HG02885 (cell line): ENCODE data around the gene PBRM1.

Experiments used
- ATAC-seq: cut with Tn5 transposase; IDR thresholded peaks from one replicate; pipeline ENCODE4 v1.9.1; 2021; ENCODE audit warnings: mild to moderate bottlenecking; ENCODE audit not compliant: unreplicated experiment, poor library complexity

Gene PBRM1

DNA sequence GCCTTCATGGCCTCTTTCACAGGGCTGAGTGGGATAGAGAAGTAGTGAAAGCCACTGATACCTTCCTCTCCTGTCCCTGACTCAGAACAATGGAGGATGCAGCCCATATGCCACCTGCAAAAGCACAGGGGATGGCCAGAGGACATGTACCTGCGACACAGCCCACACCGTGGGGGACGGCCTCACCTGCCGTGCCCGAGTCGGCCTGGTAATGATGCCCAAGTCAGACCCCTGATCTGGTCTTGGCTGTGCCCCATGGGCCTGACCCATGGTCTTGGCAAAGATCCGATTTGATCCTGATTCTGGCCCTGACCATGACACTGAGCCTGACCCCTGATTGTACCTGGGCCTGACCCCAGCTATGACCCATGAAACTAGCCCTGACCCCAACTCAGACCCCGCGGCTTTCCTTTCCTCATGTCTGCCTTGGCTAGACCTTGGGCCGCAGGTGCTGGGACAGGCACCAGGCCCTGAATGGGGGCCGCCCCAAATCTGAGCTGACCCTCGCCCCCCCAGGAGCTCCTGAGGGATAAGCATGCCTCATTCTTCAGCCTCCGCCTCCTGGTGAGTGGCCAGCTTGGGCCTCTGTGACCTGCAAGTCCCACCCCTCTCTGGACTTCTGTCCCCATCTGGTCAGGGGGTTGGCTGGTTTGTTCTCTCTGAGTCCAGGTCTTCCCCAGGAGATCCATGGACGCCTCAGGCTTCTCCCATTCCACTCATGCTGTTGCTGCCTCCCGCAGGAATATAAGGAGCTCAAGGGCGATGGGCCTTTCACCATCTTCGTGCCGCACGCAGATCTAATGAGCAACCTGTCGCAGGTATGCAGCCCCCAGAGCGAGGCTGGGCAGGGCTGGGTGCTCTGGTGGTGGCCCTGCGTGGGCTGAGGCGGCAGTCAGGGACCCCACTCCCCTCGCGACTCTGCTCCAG lies 167.7 kb downstream of the PBRM1 start:
- ATAC-seq: no peak

DNA sequence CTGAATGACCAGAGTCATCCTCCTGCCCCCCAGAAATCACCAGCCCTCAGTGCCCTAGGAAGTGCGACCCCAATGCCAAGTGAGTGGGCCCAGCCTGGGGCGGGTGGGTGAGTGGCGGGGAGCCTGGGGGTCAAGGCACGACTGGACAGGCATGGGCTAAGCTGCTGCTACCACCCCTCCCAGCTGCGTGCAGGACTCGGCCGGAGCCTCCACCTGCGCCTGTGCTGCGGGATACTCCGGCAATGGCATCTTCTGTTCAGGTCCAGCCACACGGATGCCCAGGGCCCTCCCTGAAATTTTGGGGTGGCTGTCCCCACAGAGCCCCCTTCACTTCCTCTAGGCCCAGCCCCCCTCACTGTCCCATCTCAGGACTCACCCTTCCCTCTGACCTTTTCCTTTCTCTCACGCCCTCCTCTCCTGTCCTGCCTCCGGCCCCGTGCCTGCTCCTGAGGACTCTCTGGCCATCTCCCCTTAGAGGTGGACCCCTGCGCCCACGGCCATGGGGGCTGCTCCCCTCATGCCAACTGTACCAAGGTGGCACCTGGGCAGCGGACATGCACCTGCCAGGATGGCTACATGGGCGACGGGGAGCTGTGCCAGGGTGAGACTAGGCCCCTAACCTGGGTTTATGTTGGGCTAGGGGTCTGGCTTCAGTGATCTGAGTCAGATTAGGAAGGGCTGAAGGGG lies 169.1 kb downstream of the PBRM1 start:
- no peak for ATAC-seq

- no peak for ATAC-seq
Measured at GRCh38 chr3:52515192-52515591, 170.5 kb downstream of the PBRM1 start.

- no peak for ATAC-seq
Measured at GRCh38 chr3:52514576-52514975, 171.1 kb downstream of the PBRM1 start.

- ATAC-seq: no peak
Measured at GRCh38 chr3:52513281-52513680, 172.4 kb downstream of the PBRM1 start.

- ATAC-seq: no peak
Measured at GRCh38 chr3:52512727-52513126, 173.0 kb downstream of the PBRM1 start.

DNA sequence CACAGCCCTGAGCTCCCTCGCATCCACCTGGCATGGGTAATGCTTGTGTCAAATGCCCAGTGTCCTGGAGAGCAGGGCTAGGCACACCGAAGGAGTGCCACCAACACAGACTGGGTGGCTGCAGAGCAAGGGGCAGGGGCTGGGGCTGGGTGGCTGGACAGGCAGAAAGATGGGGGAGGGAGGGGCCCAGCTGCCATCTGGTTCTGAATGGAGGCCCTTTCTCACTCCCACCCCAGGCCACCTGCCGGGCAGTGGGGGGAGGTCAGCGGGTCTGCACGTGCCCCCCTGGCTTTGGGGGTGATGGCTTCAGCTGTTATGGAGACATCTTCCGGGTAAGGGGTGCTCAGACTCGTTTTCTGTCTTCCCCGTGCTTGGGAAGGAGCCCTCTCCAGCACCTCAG lies 173.6 kb downstream of the PBRM1 start:
- no peak for ATAC-seq

GRCh38 chr3:52511509-52511908 lies 174.2 kb downstream of the PBRM1 start:
- ATAC-seq: no peak

DNA sequence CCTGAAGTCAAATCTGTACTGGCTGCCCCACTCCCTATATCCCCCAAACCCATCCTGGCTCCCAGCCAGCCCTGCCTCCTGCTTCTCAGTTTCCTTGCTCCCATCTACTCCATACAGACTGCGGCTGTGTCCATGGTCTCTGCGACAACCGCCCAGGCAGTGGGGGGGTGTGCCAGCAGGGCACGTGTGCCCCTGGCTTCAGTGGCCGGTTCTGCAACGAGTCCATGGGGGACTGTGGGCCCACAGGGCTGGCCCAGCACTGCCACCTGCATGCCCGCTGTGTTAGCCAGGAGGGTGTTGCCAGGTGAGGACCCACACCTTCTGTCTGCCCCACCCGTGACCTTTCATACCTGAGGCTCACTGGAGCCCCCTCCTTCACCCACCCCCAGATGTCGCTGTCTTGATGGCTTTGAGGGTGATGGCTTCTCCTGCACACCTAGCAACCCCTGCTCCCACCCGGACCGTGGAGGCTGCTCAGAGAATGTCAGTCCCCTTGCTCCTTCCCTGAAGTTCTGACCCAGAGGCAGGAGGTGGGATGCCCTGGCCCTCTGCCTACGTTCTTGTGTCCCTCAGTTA lies 175.9 kb downstream of the PBRM1 start:
- ATAC-seq: no peak

GRCh38 chr3:52507359-52507758 lies 178.4 kb downstream of the PBRM1 start:
- no peak for ATAC-seq

- ATAC-seq: no peak
Measured at GRCh38 chr3:52506266-52506966, 179.3 kb downstream of the PBRM1 start.

GRCh38 chr3:52504977-52505376 lies 180.7 kb downstream of the PBRM1 start:
- no peak for ATAC-seq

DNA sequence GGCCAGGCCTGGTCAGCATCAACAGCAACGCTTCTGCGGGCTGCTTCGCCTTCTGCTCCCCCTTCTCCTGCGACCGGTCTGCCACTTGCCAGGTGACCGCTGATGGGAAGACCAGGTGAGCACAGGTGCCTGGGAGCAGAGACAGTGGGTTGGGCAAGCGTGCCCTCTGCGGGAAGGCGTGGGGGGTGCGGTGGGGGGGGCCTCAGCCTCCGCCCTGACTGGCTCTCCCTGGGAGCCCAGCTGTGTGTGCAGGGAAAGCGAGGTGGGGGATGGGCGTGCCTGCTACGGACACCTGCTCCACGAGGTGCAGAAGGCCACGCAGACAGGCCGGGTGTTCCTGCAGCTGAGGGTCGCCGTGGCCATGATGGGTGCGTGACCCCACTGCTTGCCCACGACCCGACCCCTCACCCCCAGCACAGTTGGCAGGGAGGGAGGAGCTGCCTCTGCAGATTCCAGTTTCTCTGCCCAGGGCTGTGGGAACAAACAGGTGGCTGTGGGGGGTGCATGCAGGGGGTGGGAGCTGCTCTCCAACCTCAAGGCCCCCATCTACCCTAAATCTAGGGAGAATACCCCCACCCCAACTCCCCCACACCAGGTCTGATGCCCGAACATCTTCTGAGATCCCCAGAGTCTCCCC lies 181.8 kb downstream of the PBRM1 start:
- ATAC-seq: no peak

- ATAC-seq: no peak
Measured at GRCh38 chr3:52502808-52503350, 182.8 kb downstream of the PBRM1 start.

- ATAC-seq: no peak
Measured at GRCh38 chr3:52502001-52502400, 183.7 kb downstream of the PBRM1 start.

GRCh38 chr3:52501046-52501445 lies 184.7 kb downstream of the PBRM1 start:
- ATAC-seq: no peak

DNA sequence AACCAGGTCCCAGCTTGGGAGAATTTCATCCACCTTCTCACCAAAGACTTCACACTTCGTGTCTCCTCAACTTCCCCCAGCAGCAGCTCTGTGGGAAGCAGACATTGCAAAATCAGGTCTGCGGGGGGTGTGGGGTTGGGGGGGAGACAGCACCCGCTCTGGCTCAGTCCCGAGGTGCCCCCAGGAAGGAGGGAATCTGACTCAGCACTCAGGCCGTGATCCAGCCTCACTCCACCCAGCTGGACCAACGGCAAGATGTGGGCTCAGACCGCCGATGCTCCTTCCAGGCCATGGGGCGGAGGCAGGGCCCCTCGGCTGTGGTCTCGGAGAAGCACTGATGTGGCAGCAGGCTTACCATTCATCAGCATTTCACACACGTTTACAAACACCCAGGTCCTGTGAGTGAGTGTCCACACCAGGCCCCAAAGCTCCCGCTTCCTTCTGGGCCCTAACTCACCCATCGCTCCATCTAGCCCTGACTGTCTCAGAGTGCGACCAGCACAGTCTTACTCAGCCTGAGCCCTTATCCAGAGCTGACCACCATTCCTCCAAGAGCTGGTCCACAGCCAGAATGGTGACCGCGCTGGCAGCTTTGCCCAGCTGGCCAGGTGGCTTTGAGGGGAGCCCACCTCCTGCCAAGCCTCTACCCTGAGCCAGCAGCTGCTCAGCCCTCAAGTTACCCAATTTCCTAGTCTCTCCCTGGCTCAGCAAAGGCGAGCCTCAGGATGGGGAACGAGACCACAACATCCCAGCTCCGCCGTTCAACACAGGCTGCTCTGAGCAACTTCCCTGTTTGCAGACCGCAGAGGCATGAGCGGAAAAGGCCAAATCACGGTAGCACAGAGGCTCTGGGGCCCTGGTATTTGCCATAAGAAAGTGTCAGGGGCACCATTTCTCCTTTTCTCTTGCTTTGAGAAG lies 187.3 kb downstream of the PBRM1 start:
- no peak for ATAC-seq

- no peak for ATAC-seq
Measured at GRCh38 chr3:52495777-52496602, 189.7 kb downstream of the PBRM1 start.
